SHP77 (cell line): ENCODE measurements around the gene KIF3B.
"Not testable (repeated sequence)": the region's sequence is repeated elsewhere in the genome, so short reads cannot be mapped to it uniquely, and the experiment has no call there.

Experiments
- DNase-seq, 2 experiments: peaks; one replicate each; lab custom pipeline; 2025; lab: John Stamatoyannopoulos, UW

KIF3B gene

DNA sequence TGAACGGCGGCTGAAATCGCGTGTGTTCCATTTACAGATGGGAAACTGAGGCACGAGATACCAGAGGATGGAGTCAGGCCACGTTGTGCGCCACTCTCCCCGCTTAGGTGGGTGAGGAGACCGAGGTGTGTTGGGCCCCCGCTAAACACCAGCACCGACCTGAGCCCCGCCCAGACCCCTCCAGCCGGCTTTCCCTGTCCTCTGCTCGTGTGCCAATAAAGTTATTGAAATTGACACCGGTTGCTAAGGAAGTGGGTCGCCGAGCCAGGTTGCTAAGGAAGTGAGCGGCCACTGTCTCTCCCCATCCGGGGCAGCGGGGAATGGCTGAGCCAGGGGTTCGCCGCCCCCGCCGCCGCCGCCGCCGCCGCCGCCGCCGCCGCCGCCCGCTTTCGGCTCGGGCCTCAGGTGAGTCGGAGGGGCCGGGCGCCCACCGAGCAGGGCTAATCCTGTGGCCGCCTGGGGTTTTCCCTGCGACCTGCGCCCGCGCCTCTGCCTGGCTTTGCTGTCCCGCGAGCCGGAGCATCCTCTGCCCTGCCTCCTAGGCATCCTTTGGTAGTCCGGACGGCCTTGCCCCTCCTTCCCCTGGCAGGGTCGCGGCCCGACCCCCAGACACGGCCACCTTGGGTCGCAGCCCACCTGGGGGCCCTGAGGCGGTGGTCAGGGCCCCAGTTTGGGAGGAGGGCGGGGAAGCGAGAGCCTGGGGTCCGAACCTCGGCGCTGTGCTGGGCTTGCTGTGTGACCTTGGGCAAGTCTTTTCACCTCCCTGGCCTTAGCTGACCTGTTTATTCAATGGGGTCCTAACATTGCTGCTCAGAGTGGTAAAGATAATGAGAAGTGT lies at the start of gene KIF3B:
Gene KIF3B (plus strand): TSS at position 291 of the 838 bp plus-strand sequence. CDS start 32,127 bp downstream, outside the sequence.
- DNase-seq: peak; percentile 87 to 88

GRCh38 chr20:32227744-32228688 lies 49.4 kb upstream of the KIF3B start:
- no peak for DNase-seq

GRCh38 chr20:32229251-32229747 lies 48.2 kb upstream of the KIF3B start:
- no peak for DNase-seq

DNA sequence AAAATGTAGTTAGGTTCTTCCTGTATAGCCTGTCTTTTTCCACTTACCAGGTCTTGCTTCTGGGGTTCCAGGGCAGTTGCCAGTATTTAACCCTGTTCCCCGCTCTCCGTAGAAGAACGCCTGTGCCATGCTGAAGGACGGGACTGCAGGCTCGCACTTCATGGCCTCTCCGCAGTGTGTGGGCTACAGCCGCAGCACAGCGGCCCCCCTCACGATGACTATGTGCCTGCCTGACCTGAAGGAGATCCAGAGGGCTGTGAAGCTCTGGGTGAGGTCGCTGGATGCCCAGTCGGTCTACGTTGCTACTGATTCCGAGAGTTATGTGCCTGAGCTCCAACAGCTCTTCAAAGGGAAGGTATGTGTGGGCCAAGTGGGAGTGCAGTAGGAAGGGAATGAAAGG lies 46.7 kb upstream of the KIF3B start:
- DNase-seq: no peak

DNA sequence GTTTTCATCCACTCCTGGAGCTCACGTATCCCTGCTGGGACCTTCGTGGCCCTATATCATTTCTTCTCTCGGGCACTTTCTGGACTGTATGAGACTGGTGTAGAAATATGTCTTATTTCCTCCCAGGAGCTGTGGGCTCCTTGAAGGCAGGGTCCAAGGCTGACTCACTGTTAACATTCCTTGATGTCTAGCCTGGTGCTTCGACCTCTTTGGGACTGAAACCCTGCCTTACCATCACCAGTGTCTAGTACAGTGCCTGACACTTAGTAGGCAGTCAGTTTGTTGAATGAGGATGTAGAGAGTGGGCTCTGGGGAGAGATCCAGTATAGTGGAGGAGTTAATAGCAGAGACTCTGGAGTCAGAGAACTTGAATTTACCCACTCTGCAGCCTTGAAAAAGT lies 46.2 kb upstream of the KIF3B start:
- DNase-seq: no peak

DNA sequence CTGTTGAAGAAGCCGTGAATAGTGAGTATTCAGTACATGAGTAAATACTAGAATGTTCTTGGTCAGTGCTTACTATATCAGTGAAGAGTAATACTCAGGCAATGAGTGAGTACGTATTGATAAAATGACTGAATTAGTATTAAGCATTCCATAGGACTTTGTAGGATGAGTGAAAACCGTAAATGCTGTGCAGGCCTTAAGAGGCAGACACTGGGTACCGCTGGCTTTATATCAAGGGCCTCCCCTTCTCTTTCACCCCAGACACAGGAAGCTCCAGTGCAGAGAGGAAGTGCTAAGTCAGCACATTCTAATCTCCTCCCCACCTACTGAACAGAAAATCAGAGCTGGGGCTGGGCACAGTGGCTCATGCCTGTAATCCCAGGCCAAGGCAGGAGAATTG lies 45.6 kb upstream of the KIF3B start:
- DNase-seq: no peak

GRCh38 chr20:32232326-32232886 lies 45.0 kb upstream of the KIF3B start:
- no peak for DNase-seq

DNA sequence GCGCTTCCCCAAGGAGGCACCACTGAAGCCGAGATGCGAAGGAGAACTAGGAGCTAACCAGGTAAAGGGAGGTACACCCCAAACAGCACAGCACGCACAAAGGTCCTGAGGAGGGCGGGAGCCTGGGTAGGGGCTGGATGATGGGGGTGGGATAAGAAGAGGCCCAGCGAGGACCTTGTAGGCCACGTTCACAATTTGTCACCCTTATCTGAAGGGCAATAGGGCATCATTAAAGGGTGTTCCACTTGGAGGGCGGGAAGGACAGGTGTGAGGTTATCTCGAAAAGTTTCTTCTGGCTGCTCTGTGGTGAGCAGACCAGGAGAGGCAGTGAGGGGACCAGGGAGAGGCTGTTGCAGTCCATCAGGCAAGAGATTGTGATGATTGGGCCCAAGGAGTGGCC lies 44.2 kb upstream of the KIF3B start:
- no peak for DNase-seq

DNA sequence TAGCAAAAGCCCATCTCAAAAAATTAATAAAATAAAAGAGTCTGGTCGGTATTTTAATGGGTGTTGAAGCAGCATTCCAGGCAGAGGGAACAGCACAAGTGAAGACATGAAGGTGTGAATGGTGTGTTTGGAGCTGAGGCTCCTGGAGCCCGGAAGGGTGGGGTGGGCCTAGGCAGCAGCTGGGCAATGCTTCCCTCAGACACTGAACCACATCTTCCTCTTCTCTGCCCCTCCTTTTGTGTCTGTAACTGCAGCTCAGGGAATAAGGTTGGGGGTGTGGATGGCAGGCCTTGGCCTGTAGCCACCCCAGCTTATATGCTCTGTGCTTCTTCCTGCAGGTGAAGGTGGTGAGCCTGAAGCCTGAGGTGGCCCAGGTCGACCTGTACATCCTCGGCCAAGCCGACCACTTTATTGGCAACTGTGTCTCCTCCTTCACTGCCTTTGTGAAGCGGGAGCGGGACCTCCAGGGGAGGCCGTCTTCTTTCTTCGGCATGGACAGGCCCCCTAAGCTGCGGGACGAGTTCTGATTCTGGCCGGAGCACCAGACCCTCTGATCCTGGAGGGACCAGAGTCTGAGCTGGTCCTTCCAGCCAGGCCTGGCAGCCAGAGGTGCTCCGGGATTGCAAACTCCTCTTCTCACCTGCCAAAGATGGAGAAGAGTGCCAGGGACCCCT lies 43.2 kb upstream of the KIF3B start:
- no peak for DNase-seq

DNA sequence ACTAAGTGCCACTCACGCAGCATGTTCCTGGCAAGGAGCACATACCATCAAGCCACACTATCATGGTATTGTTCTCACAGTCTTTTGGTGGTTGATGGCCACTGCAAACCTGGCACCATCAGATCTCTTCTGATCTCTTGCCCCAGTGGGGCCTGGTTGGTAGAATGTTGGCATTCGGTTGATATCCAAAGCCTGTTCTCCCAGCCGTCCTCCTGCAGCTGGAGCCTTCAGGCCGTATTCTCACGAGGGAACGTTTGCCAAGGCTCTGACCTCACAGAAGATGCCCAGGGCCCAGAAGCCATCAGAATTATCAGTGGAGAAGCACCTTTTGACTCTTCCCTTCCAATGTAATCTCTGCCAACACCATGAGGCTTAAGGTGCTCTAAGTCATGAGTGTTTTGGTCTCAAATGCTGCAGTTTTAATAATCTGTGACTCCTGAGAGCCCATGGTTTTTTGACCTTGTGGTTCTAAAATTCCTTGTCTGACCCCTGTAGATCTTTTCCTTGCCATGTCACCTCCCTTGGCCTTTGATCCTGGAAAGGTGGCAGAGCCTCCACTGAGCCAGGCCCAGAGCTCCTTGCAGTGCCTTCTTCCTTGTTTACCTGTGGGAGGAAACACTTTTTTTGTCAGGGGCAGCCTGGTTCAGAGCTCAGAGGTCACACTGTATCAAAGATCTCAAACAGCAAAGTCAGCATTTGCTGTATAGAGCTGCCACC lies 42.0 kb upstream of the KIF3B start:
- no peak for DNase-seq

GRCh38 chr20:32236048-32236533 lies 41.4 kb upstream of the KIF3B start:
- no peak for DNase-seq

GRCh38 chr20:32236819-32237218 lies 40.6 kb upstream of the KIF3B start:
- DNase-seq: no peak

DNA sequence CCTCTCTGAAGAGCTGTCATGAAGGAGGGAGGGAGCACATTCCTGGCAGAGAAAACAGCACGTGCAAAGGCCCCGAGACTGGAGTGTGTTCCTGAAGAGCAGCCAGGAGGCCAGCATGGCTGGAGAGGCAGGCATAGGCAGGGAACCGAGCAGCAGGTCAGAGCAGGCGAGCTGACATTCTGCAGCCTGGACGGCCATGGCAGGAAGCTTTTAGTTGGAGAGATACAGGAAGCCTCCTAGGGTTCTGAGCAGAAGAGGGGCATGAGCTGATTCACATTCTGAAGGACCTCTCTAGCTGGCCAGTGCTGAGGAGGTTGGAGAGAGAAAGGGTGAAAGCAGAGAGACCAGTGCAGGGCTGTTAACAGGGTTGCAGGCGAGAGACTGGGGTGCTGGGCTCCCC lies 40.0 kb upstream of the KIF3B start:
- no peak for DNase-seq

GRCh38 chr20:32238483-32239425 lies 38.7 kb upstream of the KIF3B start:
- no peak for DNase-seq

DNA sequence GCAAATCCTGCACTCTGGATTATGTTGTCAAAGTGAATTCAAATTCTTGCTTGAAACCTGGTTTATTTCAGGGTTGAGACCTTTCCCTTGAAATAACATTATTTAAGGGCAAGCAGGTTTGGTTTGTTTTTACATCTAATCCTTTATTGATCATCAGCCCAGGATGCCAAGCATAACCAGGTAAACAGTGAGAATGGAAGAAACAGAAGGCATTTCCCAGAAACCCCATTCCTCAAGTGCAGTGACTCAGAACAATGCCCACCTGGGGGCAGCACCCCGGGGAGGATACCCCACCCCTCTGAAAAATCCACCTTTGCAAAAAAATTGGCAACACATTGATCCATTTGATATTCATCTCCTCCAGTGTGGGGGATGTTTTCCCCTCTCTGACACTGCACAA lies 37.2 kb upstream of the KIF3B start:
- no peak for DNase-seq

DNA sequence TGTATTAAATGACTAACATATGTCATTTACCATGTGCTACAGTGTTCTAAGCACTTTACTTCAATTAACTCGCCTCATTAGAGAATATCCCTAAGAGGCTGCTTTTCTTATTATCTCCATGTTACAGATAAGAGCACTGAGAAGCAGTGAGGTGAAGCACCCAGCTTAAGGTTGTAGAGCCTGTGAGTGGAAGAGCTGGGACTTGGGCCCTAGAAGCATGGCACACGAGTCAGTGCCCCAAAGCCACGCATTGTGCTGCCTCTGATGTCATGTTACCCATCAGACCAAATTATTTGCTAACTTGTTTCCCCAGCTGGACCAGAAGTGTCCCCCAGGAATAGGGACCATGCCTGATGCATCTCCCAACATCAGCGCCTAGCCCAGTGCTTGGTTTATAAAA lies 35.6 kb upstream of the KIF3B start:
- no peak for DNase-seq

DNA sequence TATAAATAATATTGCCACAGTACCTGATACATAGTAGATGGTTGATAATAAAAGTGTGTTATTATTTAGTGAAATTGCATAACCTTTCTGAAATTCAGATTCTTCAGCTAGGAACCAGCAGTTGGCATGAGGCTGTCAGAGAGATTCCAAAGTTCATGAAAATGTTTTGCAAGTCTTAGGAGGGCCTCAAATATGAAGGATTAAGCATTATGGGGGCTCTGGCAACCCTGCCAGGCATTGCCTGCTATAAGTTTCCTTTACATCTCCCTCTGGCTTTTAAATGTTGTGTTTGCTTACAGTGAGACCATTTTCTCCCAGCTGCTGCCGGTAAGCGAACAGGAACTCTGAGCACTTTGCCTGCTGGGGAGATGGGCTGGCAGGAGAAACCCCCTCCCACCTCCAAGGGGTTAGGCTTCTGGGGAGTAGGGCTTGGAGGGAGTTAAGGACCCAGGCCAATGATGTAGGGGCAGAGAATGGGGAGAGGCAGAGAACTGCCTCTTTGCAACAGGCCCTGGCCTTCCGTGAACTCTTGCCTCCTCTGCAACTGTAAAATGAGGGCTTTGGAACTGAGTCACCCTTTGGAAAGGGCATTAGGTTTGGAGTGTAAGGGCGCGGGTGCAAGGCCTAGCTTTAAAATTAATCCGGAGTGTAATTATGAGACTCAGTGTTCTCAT lies 33.2 kb upstream of the KIF3B start:
- DNase-seq: no peak

DNA sequence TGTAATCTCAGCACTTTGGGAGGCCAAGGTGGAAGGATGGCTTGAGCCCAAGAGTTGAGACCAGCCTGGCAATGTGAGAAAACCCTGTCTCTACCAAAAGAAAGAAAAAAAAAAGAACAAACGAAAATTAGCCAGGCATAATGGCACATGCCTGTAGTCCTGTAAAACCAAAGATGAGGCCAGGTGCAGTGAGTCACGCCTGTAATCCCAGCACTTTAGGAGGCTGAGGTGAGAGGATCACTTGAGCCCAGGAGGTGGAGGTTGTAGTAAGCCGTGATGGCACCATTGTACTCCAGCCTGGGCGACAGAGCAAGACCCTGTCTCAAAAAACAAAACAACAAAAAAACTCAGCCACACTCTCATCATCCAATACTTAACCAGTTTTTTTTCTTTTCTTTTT lies 32.5 kb upstream of the KIF3B start:
- no peak for DNase-seq

DNA sequence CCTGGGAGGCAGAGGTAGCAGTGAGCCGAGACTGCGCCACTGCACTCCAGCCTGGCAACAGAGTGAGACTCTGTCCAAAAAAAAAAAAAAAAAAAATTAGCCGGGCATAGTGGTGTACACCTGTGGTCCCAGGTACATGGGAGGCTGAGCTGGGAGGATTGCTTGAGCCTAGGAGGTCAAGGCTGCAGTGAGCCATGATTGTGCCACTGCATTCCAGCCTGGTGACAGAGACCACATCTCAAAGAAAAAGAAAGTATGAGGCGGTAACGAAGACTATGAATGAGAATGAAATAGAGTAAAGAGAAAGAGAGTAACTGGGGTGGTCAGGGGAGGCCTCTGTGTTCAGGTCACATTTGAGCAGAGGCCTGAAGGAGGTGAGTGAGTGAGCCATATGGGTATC lies 31.2 kb upstream of the KIF3B start:
- DNase-seq: not testable (repeated sequence)
